LNCAP (cell line): ENCODE measurements around the gene CCDC57.

ENCODE experiments used
- CTCF ChIP-seq: fragments of 450-650 bp; IDR thresholded peaks from 2 replicates; pipeline ENCODE4 v1.5.1; 2017; ENCODE audit warnings: mild to moderate bottlenecking

CCDC57 gene

DNA sequence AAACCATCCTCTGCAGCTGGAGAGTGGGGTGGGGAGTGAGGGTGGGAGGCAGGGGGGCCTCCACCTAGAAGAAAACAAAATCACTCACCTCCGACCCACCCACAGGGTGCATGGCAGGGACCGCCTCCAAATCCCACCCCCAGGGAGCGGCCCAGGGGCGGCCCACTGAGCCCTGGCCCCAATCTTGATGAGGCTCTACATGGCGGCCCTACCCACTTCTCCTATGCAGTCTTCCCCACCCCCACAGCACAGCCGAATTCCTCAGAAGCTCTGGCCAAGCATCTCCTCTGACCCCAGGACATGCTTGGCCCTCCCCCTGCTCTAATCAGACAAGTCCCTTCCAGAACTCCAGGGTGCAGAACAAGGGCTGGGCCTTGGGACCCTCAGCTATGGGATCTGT, 96.4 kb downstream of the CCDC57 start:
- no peak for TF ChIP-seq CTCF

GRCh38 chr17:82114872-82115271, 97.8 kb downstream of the CCDC57 start:
- TF ChIP-seq CTCF, result no peak

DNA sequence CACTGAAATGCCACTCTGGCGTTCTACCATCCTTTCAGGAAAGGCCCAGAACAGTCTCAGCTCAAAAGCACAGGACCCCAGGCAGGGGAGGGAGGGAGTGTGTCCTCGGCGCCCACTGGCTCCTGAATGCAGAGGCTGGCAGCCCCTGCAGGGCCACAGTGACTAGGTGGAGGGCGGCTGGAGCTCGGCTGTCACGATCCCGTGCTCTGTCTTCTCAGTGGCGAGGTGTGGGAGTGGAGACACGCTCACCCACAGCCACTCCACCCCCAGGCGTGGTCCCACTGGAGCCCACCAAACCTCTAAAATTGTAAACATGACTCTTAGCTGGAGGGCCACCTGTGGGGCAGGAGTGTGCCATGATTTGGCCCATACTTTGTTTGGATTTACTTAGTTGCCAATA, 98.2 kb downstream of the CCDC57 start:
- TF ChIP-seq CTCF, result no peak

- TF ChIP-seq CTCF, result no peak
Measured at GRCh38 chr17:82113941-82114340, 98.7 kb downstream of the CCDC57 start.

GRCh38 chr17:82113422-82113821, 99.2 kb downstream of the CCDC57 start:
- no peak for TF ChIP-seq CTCF

DNA sequence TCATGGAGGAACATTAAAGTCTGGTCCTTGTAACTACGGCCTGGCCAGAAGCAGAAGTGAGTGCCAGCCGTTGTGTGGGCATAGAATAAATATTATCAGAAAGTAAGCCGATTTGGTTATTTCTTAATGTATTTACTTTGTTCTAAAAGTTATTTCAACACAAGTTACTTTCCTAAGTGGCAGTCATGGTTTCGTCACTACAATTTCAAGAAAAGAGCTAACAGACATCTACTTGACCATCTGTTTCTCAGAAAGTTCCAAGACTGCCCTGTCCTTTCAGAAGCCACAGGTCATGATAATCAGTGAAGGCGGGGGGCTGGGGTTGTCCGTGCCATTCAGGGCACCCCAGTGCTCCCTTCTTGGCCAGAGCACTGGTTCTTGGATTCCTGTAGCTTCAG, 99.7 kb downstream of the CCDC57 start:
- TF ChIP-seq CTCF, result no peak

DNA sequence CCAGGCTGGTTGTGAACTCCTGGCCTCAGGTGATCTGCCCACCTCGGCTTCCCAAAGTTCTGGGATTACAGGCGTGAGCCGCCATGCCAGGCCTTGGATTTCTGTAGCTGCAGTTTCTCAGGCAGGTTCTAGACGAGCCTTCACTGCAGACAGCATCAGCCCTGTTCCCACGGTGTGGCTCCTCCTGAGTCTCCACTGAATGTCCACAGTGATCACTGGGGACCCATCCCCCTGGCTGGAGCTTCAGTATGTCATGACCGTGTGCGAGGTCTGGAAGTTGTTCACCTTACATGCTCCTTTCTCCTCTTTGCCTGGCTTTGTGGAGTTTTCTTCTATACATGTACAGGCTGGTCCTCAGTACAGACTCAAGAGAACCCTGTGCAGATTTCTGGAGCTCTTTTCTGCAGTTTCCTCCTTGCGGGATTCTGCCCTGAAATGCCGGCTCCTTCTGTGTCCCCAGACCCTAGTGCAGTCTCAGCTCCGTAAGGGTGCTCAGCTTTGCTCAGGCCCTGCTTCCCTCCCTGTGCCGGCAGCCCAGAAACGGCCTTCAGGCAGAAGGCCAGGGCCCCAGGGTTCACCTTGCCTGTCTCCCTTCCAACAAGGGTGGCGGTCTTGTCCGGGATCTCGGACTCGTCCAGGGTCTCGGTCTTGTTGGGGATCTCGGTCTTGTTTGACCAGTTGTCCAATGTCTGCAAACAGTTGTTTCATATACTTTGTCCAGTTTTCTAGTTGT, 100.3 kb downstream of the CCDC57 start:
- TF ChIP-seq CTCF, result no peak

DNA sequence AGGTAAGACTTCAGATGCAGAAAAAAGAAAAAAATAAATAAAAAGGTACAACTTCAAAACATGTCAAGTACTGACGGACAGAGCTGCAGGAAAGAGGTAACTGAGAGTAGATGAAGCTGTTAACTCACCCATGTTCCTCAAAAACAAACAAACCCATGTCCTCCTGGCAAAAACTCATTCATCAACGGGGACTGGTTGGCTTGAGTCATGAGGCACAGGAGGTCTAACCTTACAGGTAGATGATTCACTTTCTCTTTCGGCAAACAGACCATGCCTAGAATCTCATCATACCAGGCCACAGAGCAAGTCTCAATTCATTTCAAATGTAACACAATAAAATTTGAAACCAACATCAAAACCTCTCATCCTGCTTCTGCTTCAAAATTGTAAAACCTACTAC, 102.3 kb downstream of the CCDC57 start:
- no peak for TF ChIP-seq CTCF
